Kidney (tissue), 14 donors: Measurements from ENCODE around the gene CTXN1. TPM values are rescaled to one million over a fixed set of nuclear protein-coding genes. Genes with fewer than 3 reads are reported as not detected.
A peak's percentile ranks its signal among the peaks of the same experiment; 100 is the strongest.

ENCODE experiments used
- DNase-seq, 5 donors: peaks; one replicate each; pipeline ENCODE4 v3.0.0-alpha.2; 2013 to 2020
- FAIRE-seq: peaks from 2 replicates; lab custom pipeline; 2012; peaks lifted over from hg19 to GRCh38; lab: Jason Lieb, UNC
- H3K27ac ChIP-seq, 2 donors: one replicate each; pipeline ENCODE4 v1.7.0; 2013; ENCODE audit warnings: low read depth in 2 of 2, low read length in 2 of 2, inconsistent platforms in 1 of 2
- H3K27me3 ChIP-seq: one replicate; pipeline ENCODE4 v1.7.1; 2013; ENCODE audit warnings: low read length, inconsistent platforms; ENCODE audit not compliant: control insufficient read depth, insufficient read depth
- H3K36me3 ChIP-seq, 3 donors: one replicate each; pipeline versions ENCODE4 v1.7.0 to v1.7.1; 2013; ENCODE audit warnings: low read length in 3 of 3, control low read depth in 1 of 3, inconsistent platforms in 1 of 3; ENCODE audit not compliant: insufficient read depth in 3 of 3, control insufficient read depth in 2 of 3
- H3K4me1 ChIP-seq, 3 donors: one replicate each; pipeline versions ENCODE4 v1.7.0 to v1.7.1; 2013; ENCODE audit warnings: low read length in 3 of 3, inconsistent platforms in 1 of 3, low read depth in 1 of 3; ENCODE audit not compliant: control insufficient read depth in 2 of 3, insufficient read depth in 2 of 3
- H3K4me3 ChIP-seq, 3 donors: one replicate each; pipeline versions ENCODE4 v1.7.0 to v1.8.1; 2013; ENCODE audit warnings: low read length in 3 of 3, control low read depth in 1 of 3, inconsistent platforms in 1 of 3
- H3K9ac ChIP-seq, 3 donors: one replicate each; pipeline versions ENCODE4 v1.7.0 to v1.7.1; 2013; ENCODE audit warnings: low read length in 3 of 3, control low read depth in 1 of 3, inconsistent platforms in 1 of 3
- H3K9me3 ChIP-seq, 3 donors: one replicate each; pipeline versions ENCODE4 v1.7.0 to v1.7.1; 2013; ENCODE audit warnings: low read length in 3 of 3, control low read depth in 1 of 3, inconsistent platforms in 1 of 3; ENCODE audit not compliant: control insufficient read depth in 2 of 3, insufficient read depth in 1 of 3
- CTCF ChIP-seq: IDR thresholded peaks from 3 replicates; pipeline ENCODE4 v1.5.1; 2012; ENCODE audit warnings: mild to moderate bottlenecking, moderate library complexity, borderline replicate concordance; ENCODE audit not compliant: insufficient read depth; ENCODE audit errors: extremely low read depth
- intact Hi-C: fragments of 100-400 bp; cut with DNase I; formaldehyde crosslinking; loops from one replicate; pipeline ENCODE4 v1.11.1; 2022
- polyA plus RNA-seq: library from polyadenylated mRNA; stranded (reverse); fragments of 350-450 nt; fragmentation: Illumina TruSeq; extraction: RNeasy Lipid Tissue Mini Kit (QIAGEN cat#74804); gene quantifications from one replicate; pipeline ENCODE4 v1.2.3, GENCODE V29; 2014; ENCODE audit warnings: low read depth, low replicate concordance; ENCODE audit not compliant: insufficient read depth
- total RNA-seq: library from RNA; stranded (reverse); fragmentation: NEBNext Ultra II Directional; extraction: Animal tissue kit (Norgen Biotek cat#: 25700); gene quantifications from one replicate; pipeline ENCODE4 v1.2.1, GENCODE V29; 2021
- donor health status: control.
- donor health status: control.
- donor health status: control.
- donor health status: control.
- donor health status: control.
- donor health status: DM: yes; HTN: yes; CAD: no.
- donor health status: Normal renal cell carcinoma (clear cell type).

The CTXN1 gene
- total and polyA plus RNA-seq, 2 donors from 2014 or later: 8.9 to 25.9 TPM

DNA sequence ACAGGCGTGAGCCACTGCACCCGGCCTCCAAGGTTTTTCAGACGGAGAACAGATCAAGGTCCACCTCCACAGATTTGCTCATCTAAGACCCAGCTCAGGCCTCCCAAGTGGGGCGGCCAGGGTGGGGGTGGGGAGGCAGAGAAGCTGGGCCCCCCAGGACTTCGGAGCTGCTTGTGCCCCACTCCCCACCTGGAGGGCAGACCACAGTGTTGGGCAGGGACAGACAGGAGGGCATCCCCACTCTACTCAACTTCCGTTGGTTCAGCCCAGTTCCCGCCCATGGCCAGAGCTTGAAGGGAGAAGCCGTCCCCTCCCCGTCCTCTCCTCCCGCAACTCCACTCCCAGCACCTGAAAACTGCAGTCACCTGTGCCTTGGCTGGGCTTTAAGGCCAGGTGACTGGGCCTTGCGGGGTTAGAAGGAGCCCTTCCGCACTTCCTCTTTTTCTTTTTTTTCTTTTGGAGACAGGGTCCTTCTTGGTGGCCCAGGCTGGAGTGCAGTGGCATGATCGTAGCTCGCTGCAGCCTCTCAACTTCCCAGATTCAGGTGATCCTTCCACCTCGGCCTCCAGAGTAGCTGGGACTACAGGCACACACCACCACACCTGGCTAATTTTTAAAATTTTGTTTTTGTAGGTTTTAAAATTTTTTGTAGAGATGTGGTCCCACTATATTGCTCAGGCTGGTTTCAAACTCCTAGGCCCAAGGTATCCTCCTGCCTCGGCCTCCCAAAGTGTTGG is 38.4 kb downstream of the CTXN1 start:
- Histone ChIP-seq H3K9me3 (no peaks in the 10 kb centered on the region), H3K4me3 (no peak overlapping the region), H3K36me3 (no peaks in the 10 kb centered on the region), H3K4me1 (no peaks in the 10 kb centered on the region), H3K27me3 (no peaks in the 10 kb centered on the region), H3K27ac (no peak overlapping the region), H3K9ac (no peak overlapping the region)
- DNase-seq: peak in 1 of 5 donors; percentile 46
- FAIRE-seq: no peak
- intact Hi-C loops: no loop called here
- TF ChIP-seq CTCF: no peak

DNA sequence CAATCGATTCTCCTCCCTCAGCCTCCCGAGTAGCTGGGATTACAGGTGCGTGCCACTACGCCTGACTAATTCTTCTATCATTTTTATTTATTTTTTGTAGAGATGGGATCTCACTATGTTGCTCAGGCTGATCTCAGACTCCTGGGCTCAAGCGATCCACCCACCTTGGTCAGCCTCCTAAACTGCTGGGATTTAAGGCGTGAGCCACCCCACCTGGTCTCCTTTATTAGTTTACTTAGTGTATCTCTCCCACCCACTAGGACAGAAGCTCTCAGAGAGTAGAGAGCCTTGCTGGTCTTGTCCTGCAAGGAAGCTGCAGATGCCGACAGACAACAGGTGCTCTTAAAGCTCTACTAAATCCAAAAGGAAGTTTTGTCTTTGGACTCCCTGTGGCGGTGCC is 40.1 kb downstream of the CTXN1 start:
- no peak for TF ChIP-seq CTCF
- H3K9me3 ChIP-seq: no peaks in the 10 kb centered on the region
- H3K27ac ChIP-seq: no peak overlapping the region
- no peak overlapping the region for H3K4me3 ChIP-seq
- no peaks in the 10 kb centered on the region for H3K27me3 ChIP-seq
- H3K4me1 ChIP-seq: no peaks in the 10 kb centered on the region
- intact Hi-C loops: no loop called here
- no peaks in the 10 kb centered on the region for H3K36me3 ChIP-seq
- H3K9ac ChIP-seq: no peak overlapping the region
- FAIRE-seq (no peak), DNase-seq (no peak)

- no peak overlapping the region for H3K27ac ChIP-seq
- no peak for DNase-seq
- H3K4me1 ChIP-seq: no peaks in the 10 kb centered on the region
- no peak for FAIRE-seq
- no peaks in the 10 kb centered on the region for H3K36me3 ChIP-seq
- no peaks in the 10 kb centered on the region for H3K27me3 ChIP-seq
- no peak overlapping the region for H3K4me3 ChIP-seq
- no peak for TF ChIP-seq CTCF
- no peak overlapping the region for H3K9ac ChIP-seq
- intact Hi-C loops: no loop called here
- H3K9me3 ChIP-seq: no peaks in the 10 kb centered on the region
Observed at GRCh38 chr19:7883796-7884570, 42.0 kb downstream of the CTXN1 start.
